Aorta (tissue), 5 donors: Measurements from ENCODE around the gene NUP210L. TPM values are rescaled to one million over a fixed set of nuclear protein-coding genes. Genes with fewer than 3 reads are reported as not detected.

Experiments
- ATAC-seq: fragments of 200-7000 bp; cut with Tn5 transposase; one replicate; pipeline ENCODE4 v1.9.1; 2022; ENCODE audit warnings: moderate library complexity; ENCODE audit not compliant: low FRiP score
- DNase-seq, 2 donors: peaks; one replicate each; pipeline ENCODE4 v3.0.0-alpha.2; 2020
- H3K27ac ChIP-seq, 2 donors: one replicate each; pipeline ENCODE4 v1.5.1; 2013; ENCODE audit warnings: low read length in 2 of 2, mild to moderate bottlenecking in 2 of 2, moderate library complexity in 2 of 2, control low read depth in 1 of 2, inconsistent platforms in 1 of 2, low read depth in 1 of 2
- H3K27me3 ChIP-seq, 2 donors: one replicate each; pipeline ENCODE4 v1.6.1; 2013; ENCODE audit warnings: control low read depth in 1 of 2, low read length in 1 of 2, mild to moderate bottlenecking in 1 of 2, moderate library complexity in 1 of 2; ENCODE audit not compliant: insufficient read depth in 2 of 2, control insufficient read depth in 1 of 2
- H3K36me3 ChIP-seq, 2 donors: one replicate each; pipeline ENCODE4 v1.6.1; 2013; ENCODE audit warnings: control low read depth in 1 of 2, low read length in 1 of 2, mild to moderate bottlenecking in 1 of 2; ENCODE audit not compliant: insufficient read depth in 2 of 2, control insufficient read depth in 1 of 2
- H3K4me1 ChIP-seq, 2 donors: one replicate each; pipeline ENCODE4 v1.6.1; 2013; ENCODE audit warnings: low read length in 2 of 2, control low read depth in 1 of 2, mild to moderate bottlenecking in 1 of 2, moderate library complexity in 1 of 2; ENCODE audit not compliant: insufficient read depth in 2 of 2, control insufficient read depth in 1 of 2
- H3K4me3 ChIP-seq, 2 donors: one replicate each; pipeline ENCODE4 v1.5.1; 2013; ENCODE audit warnings: low read length in 2 of 2, control low read depth in 1 of 2, mild to moderate bottlenecking in 1 of 2
- H3K9me3 ChIP-seq: one replicate; pipeline ENCODE4 v1.6.1; 2013; ENCODE audit warnings: mild to moderate bottlenecking, low read length; ENCODE audit not compliant: control insufficient read depth
- WGBS, 2 donors: extraction: QIAGEN DNeasy Blood & Tissue Kit; methylation state at CpG; one replicate each; pipeline ENCODE4 v1.1.7; 2013; 5-methylcytosine and 5-hydroxymethylcytosine counted together
- intact Hi-C, 2 donors: fragments of 100-400 bp; cut with DNase I; formaldehyde crosslinking; loops; one replicate each; pipeline versions ENCODE4 v1.14.2 to v1.15.0; 2022
- long read RNA-seq, 2 donors: library from polyadenylated mRNA; unstranded; transcript quantifications; one replicate each; pipeline ENCODE4 v2.0.0, GENCODE V29; 2020 to 2021
- polyA plus RNA-seq, 2 donors: library from polyadenylated mRNA; stranded (reverse); fragments of 200-250 nt; gene quantifications; one replicate each; pipeline ENCODE4 v1.2.3, GENCODE V29; 2013
- total RNA-seq, 2 donors: library from RNA; stranded (reverse); fragmentation: NEBNext Ultra II Directional; extraction: Animal tissue kit (Norgen Biotek cat#: 25700); gene quantifications; one replicate each; pipeline ENCODE4 v1.2.1, GENCODE V29; 2021
- donor health status: healthy with polysubstance abuse.
- donor health status: Bipolar disorder and iron deficiency.
- donor health status: DM: no; HTN: no; CAD: no.
- donor health status: DM: no; HTN: no; CAD: no.
- donor health status: DM: yes; HTN: yes; CAD: no.

Gene NUP210L
- under 1 TPM; 0.12 to 0.16 TPM for total RNA-seq
- under 1 TPM in 1 of 2 donors, not detected in 1; 0.15 TPM for polyA plus RNA-seq
- long read RNA-seq, donor 1, partial matches to known transcripts: 0 of 2 reads
- long read RNA-seq, donor 1, other reads (novel, unspliced or antisense): 2 of 2 reads
- long read RNA-seq, donor 2, partial matches to known transcripts: 0 of 2 reads
- long read RNA-seq, donor 2, other reads (novel, unspliced or antisense): 2 of 2 reads

DNA sequence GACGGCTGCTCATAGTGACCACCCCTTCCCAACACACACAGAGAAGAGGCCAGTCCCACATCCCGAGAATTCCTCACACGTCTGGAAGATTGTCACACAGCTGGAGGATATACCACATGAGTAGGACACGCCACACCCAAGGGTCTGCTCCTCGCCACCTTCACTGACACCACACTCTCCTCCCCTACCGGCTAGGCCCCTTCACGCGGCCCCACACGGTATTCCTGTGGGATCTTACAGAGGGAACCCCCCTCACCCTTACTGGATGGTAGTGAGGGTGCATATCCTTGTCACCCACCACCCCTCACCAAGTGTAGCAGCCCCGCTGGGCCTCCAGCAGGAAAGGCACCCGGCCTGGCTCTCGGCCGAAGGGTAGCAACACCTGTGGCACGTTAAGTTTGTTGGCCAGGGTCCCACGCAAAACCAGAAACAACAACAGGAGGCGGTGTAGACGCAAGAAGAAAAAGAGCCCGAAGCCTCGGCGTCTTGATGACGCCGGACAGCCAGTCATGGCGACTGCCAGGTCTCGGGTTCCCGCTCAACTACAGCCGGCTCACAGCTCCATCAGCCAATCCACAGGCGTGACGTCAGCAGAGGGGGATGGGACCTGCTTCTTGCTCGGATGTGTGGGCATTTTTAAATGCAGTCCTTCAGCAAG, at the start of gene NUP210L:
NUP210L (minus strand) TSS at position 540 of the 658 bp plus-strand sequence.
- Histone ChIP-seq H3K4me3 (no peak within 1 kb of the TSS), H3K27ac (peak within 1 kb of the TSS in 1 of 2 donors; percentile 42), H3K27me3 (no peaks in the 10 kb centered on the region), H3K36me3 (peaks cover 0 to 3% of the 10 kb centered on the region in 2 donors), H3K4me1 (no peaks in the 10 kb centered on the region), H3K9me3 (no peaks in the 10 kb centered on the region)
- DNase-seq (peak; percentile 89 to 91), ATAC-seq (peak; percentile 74)
- intact Hi-C loops: loop anchor here (10.0 kb wide), 1 partner anchor 150 kb away; no protein-coding TSS in a partner anchor
- 62 to 67% methylated on average over 29 of the region's 29 CpGs for WGBS, 2 donors

DNA sequence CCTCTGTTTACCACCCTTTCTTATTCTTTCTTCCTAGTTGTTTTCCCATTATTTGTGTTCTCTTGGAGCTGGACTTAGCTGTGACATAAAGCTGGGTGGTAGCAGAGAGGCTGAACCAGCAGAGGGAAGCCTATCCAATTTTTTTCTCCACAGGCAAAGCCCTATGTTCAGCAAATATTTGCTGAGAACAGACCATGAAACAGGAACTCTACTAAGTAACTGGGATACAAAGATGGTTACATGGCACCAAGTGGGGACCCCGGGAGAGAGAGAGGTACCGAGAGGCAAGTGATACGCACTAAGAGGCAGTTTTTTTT, 44.6 kb upstream of the NUP210L start:
- no peak for DNase-seq
- H3K36me3 ChIP-seq: no peaks in the 10 kb centered on the region
- ATAC-seq: peak; percentile 22
- H3K9me3 ChIP-seq: no peaks in the 10 kb centered on the region
- H3K27ac ChIP-seq: peak overlapping the region in 1 of 2 donors; percentile 38
- H3K27me3 ChIP-seq: no peaks in the 10 kb centered on the region
- intact Hi-C loops: loop anchor here in 1 of 2 donors (2.0 kb wide), 1 partner anchor 73 kb away; the partner anchor contains the start of gene HAX1
- H3K4me1 ChIP-seq: peaks cover 0 to 2% of the 10 kb centered on the region in 2 donors
- no peak overlapping the region for H3K4me3 ChIP-seq
- 82 to 89% methylated on average over 3 of the region's 3 CpGs for WGBS, 2 donors

DNA sequence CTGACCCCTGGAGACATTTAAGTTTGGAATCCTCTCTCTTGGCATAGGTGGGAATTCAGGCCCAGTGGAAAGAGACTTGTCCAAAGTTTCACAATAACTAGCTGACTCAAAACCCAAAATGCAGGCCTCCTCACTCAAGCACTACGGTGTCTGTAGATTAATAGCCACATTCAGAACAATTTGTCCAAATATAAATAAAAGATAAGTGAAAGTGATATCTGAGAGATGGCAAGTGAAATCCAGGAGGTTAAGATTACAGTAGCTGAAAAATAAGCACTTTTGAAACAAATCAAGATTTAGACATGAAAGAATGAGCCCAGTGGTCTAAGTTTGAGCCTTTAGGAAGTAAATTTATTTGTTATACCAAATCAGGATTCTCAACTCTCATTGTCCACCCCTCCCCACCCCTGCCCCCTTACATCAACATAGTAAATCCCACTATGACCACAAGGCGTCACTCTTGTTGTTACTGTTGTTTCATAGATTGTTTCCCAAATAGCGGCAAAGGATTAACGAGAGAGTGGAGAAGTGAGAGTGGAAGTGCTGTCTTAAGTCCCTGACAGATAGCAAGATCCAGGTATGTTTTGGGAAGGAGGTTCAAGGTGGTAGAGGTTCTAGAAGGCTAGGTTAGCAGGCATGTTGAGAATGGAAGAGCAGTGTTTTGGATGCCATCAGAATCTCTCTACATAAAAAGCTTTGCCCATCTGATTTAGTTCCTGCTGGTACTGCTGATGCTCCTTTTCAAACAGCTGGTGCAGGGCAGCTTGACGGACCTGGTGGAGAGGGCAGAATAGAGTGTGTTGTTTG, 44.1 kb upstream of the NUP210L start:
- Histone ChIP-seq H3K27ac (peak overlapping the region in 1 of 2 donors; percentile 38), H3K27me3 (no peaks in the 10 kb centered on the region), H3K9me3 (no peaks in the 10 kb centered on the region), H3K4me1 (peaks cover 0 to 2% of the 10 kb centered on the region in 2 donors), H3K36me3 (no peaks in the 10 kb centered on the region), H3K4me3 (no peak overlapping the region)
- 5% methylated on average over 5 of the region's 5 CpGs for WGBS, 2 donors
- ATAC-seq (peak; percentile 80), DNase-seq (no peak)
- intact Hi-C loops: loop anchor here in 1 of 2 donors (2.0 kb wide), 1 partner anchor 74 kb away; the partner anchor contains the start of gene HAX1

DNA sequence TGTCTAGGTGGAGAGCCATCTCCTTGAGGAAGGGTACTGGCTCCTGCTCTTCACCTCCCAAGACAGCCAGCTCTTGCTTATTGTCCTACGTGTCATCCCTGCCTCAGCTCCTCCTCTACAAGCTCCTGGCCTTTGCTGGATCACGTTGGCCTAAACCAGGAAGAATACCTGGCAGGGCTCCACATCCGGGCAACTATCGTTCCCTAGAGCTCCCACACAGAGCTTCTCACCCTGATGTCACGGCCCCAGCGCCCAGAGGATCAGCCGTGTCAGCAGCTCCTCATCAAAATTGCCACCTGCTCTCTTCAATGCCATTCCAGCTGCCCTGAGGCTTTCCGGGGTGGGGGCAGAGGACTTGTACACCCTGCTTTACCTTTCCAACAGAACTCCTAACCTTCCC, 38.9 kb upstream of the NUP210L start:
- Histone ChIP-seq H3K27ac (no peak overlapping the region), H3K9me3 (no peaks in the 10 kb centered on the region), H3K4me1 (peaks cover 0 to 3% of the 10 kb centered on the region in 2 donors), H3K36me3 (no peaks in the 10 kb centered on the region), H3K4me3 (no peak overlapping the region), H3K27me3 (no peaks in the 10 kb centered on the region)
- intact Hi-C loops: no loop called here
- ATAC-seq: no peak
- no peak for DNase-seq
- WGBS, 2 donors: 68 to 71% methylated on average over 8 of the region's 8 CpGs

DNA sequence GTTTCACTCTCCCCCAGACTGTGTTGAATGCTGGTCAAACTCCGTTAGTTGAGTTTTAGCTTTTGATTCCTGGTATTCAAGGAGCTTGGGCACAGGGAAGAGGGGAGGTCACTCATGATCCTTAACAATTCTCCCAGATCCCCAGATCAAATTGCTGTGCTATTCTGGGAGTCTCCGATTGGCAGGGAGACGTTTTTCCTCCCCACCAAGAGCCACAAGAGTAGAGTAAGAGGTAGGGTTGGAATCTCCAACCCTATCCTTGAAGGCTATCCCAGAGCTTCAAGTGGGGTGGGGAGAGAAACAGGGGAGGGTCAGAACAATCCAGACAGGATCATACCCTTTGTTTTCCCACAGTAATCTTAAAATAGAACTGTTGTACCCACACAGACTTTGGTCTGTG, 37.6 kb upstream of the NUP210L start:
- ATAC-seq (no peak), DNase-seq (no peak)
- Histone ChIP-seq H3K27me3 (no peaks in the 10 kb centered on the region), H3K27ac (no peak overlapping the region), H3K4me1 (peaks cover 0 to 3% of the 10 kb centered on the region in 2 donors), H3K9me3 (no peaks in the 10 kb centered on the region), H3K36me3 (no peaks in the 10 kb centered on the region), H3K4me3 (no peak overlapping the region)
- 29 to 34% methylated on average over 3 of the region's 3 CpGs for WGBS, 2 donors
- intact Hi-C loops: no loop called here

- Histone ChIP-seq H3K4me3 (no peak within 1 kb of the TSS), H3K27ac (no peak within 1 kb of the TSS), H3K4me1 (peaks cover 0 to 3% of the 10 kb centered on the region in 2 donors), H3K27me3 (no peaks in the 10 kb centered on the region), H3K9me3 (no peaks in the 10 kb centered on the region), H3K36me3 (no peaks in the 10 kb centered on the region)
- WGBS, 2 donors: 6 to 20% methylated on average over 1 of the region's 1 CpG
- ATAC-seq (no peak), DNase-seq (peak in 1 of 2 donors; percentile 24)
- intact Hi-C loops: no loop called here
These were observed 37.2 kb upstream of the NUP210L start, which contains the start of gene TPM3 for GRCh38 chr1:154191990-154192461. Gene TPM3 (minus strand): TSS chr1:154192100. CDS start chr1:154192018, 82 bp downstream.

DNA sequence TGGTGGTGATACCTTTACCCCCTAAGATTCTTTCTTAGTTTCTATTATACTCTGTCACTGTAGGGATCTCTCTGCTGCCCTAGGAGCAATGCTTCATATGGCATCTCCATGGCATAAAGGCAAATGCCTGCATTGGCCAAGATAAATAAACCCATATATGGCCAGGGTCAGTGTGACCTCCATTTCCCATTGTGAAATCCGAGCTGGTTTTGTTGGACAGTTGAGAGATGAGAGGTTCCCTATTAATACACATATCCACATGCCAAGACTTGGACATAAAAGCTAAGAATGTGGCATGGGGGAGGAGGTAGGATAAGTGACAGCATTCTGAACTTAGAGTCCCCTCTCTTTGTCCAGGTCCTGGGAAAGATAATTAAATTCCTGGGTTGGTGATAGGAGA, 35.7 kb upstream of the NUP210L start:
- Histone ChIP-seq H3K4me3 (no peak overlapping the region), H3K9me3 (no peaks in the 10 kb centered on the region), H3K4me1 (peaks cover 0 to 3% of the 10 kb centered on the region in 2 donors), H3K27me3 (no peaks in the 10 kb centered on the region), H3K27ac (no peak overlapping the region), H3K36me3 (no peaks in the 10 kb centered on the region)
- intact Hi-C loops: no loop called here
- ATAC-seq (no peak), DNase-seq (no peak)
- WGBS, 2 donors: 5 to 9% methylated on average over 1 of the region's 1 CpG

DNA sequence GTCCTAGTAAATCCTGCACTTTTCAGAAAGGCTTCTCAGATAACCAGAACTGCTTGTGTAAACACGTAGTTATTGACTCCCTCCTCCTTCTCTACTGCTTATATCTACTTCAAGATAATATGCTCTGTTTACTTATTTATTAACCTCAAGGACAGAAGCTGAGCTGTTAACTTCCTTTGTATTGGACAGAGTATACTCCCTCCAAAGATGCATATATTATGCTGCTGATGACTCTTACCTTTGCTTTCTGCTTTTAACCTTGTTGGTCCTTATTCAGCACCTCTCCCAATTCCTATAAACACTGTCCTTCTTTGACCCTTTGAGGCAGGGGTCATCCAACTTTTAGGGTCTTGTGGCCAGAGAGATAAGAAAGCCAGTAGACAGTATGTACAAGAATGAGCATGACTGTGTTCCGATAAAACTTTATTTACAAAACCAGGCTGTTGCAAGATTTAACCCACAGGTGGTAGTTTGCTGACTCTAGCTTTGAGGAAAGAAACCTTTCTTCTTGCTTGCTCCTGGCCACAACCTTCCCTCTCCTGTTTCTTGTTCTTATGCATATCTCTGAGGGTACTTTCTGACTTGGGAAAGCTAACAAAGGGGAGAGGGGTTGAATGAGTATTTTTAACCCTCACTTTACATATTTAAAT, 32.1 kb upstream of the NUP210L start:
- no peak for DNase-seq
- intact Hi-C loops: no loop called here
- Histone ChIP-seq H3K4me3 (no peak overlapping the region), H3K27ac (no peak overlapping the region), H3K9me3 (no peaks in the 10 kb centered on the region), H3K4me1 (peaks cover 1 to 3% of the 10 kb centered on the region in 2 donors), H3K36me3 (no peaks in the 10 kb centered on the region), H3K27me3 (no peaks in the 10 kb centered on the region)
- ATAC-seq: no peak
- 29 to 35% methylated on average over 2 of the region's 2 CpGs for WGBS, 2 donors
